A549 (cell line): ENCODE results near the gene WSCD2. TPM values are rescaled to one million over a fixed set of nuclear protein-coding genes. Genes with fewer than 3 reads are reported as not detected.

Experiments used
- ATAC-seq, 2 experiments: fragments of 200-7000 bp in 1 of 2; fragments of >200 bp in 1 of 2; cut with Nextera tagmentation in 1 of 2; cut with Tn5 transposase in 1 of 2; 3 replicates each; pipeline versions ENCODE4 v1.8.0 to v1.9.1; 2018 to 2020; ENCODE audit warnings: mild to moderate bottlenecking in 1 of 2, moderate library complexity in 1 of 2
- CTCF ChIA-PET: fragments of 300-600 bp; sonication (Branson Sonifier 250); formaldehyde crosslinking; extraction: SDS; loops from one replicate; lab custom pipeline; 2021; ENCODE audit warnings: antibody characterized with exemption, inconsistent platforms; lab: Yijun Ruan, JAX
- POLR2A ChIA-PET: fragments of 350-600 bp; formaldehyde crosslinking; extraction: SDS; loops from one replicate; lab custom pipeline; 2021; ENCODE audit warnings: antibody characterized with exemption, inconsistent platforms; lab: Yijun Ruan, JAX
- DNase-seq, 2 experiments: peaks; one replicate each; pipeline versions ENCODE4 v3.0.0 to v3.0.0-alpha.2; 2011 to 2016; ENCODE audit warnings: low read depth in 1 of 2, low spot score in 1 of 2
- FAIRE-seq: peaks from 2 replicates; lab custom pipeline; 2011; peaks lifted over from hg19 to GRCh38; lab: Jason Lieb, UNC
- H3K27ac ChIP-seq, 2 experiments: fragments of >200 bp; sonication (Bioruptor Twin); formaldehyde crosslinking; 3 replicates each; pipeline ENCODE4 v1.5.1; 2016 to 2017
- H3K4me1 ChIP-seq: fragments of >200 bp; sonication (Bioruptor Twin); formaldehyde crosslinking; 3 replicates; pipeline ENCODE4 v1.6.1; 2016
- H3K4me2 ChIP-seq: fragments of >200 bp; sonication (Bioruptor Twin); formaldehyde crosslinking; 3 replicates; pipeline ENCODE4 v1.6.1; 2016
- H3K4me3 ChIP-seq: fragments of >200 bp; sonication (Bioruptor Twin); formaldehyde crosslinking; 3 replicates; pipeline ENCODE4 v1.5.1; 2016
- H3K9me3 ChIP-seq: fragments of >200 bp; sonication (Bioruptor Twin); formaldehyde crosslinking; 3 replicates; pipeline ENCODE4 v1.6.1; 2016
- CHD2 ChIP-seq: fragments of 150-350 bp; IDR thresholded peaks from 2 replicates; pipeline ENCODE4 v1.6.1; 2014; ENCODE audit warnings: low read length; ENCODE audit not compliant: partially characterized antibody
- E2F6 ChIP-seq: IDR thresholded peaks from 2 replicates; pipeline ENCODE4 v1.6.1; 2012; ENCODE audit warnings: low read depth, borderline replicate concordance
- EP300 ChIP-seq, 2 experiments: fragments of >200 bp; sonication (Bioruptor Twin); formaldehyde crosslinking; IDR thresholded peaks; 2 replicates in 1 of 2; 3 replicates in 1 of 2; pipeline ENCODE4 v1.6.1; 2016 to 2017
- FOSB ChIP-seq: fragments of 250-450 bp; sonication (Bioruptor Pico); IDR thresholded peaks from 2 replicates; pipeline ENCODE4 v1.5.0; 2020; ENCODE audit warnings: mild to moderate bottlenecking, moderate library complexity
- FOXS1 ChIP-seq: fragments of 250-450 bp; sonication (Bioruptor Pico); IDR thresholded peaks from 2 replicates; pipeline ENCODE4 v1.5.0; 2020; ENCODE audit warnings: mild to moderate bottlenecking, moderate library complexity
- HDAC2 ChIP-seq: fragments of 200-600 bp; sonication (generic); IDR thresholded peaks from 2 replicates; pipeline ENCODE4 v1.6.1; 2016
- KDM5A ChIP-seq: fragments of 200-600 bp; sonication (generic); IDR thresholded peaks from 2 replicates; pipeline ENCODE4 v1.6.1; 2016; ENCODE audit warnings: antibody characterized with exemption, mild to moderate bottlenecking
- MAZ ChIP-seq: fragments of 150-350 bp; IDR thresholded peaks from 2 replicates; pipeline ENCODE4 v1.6.1; 2014; ENCODE audit warnings: antibody characterized with exemption, low read depth, low read length, borderline replicate concordance
- MYC ChIP-seq: IDR thresholded peaks from 2 replicates; pipeline ENCODE4 v1.6.1; 2012; ENCODE audit warnings: mild to moderate bottlenecking, inconsistent platforms, low read length, improper control_type of control experiment, borderline replicate concordance
- NR3C1 ChIP-seq: fragments of >200 bp; sonication (Bioruptor Twin); formaldehyde crosslinking; IDR thresholded peaks from 3 replicates; pipeline ENCODE4 v1.6.1; 2017
- RAD21 ChIP-seq, 2 experiments: fragments of >200 bp in 1 of 2; sonication (Bioruptor Twin) in 1 of 2; formaldehyde crosslinking in 1 of 2; IDR thresholded peaks in 1 of 2; conservative IDR thresholded peaks in 1 of 2; 2 replicates in 1 of 2; 3 replicates in 1 of 2; pipeline ENCODE4 v1.6.1; 2012 to 2018; ENCODE audit warnings: inconsistent platforms in 1 of 2
- REST ChIP-seq: fragments of 200-600 bp; sonication (generic); IDR thresholded peaks from 2 replicates; pipeline ENCODE4 v1.6.1; 2016; ENCODE audit warnings: antibody characterized with exemption, mild to moderate bottlenecking, moderate library complexity
- RNF2 ChIP-seq: fragments of 200-600 bp; sonication (generic); IDR thresholded peaks from 2 replicates; pipeline ENCODE4 v1.6.1; 2016; ENCODE audit warnings: low read depth, mild to moderate bottlenecking, antibody characterized with exemption, moderate library complexity, borderline replicate concordance
- WGBS: methylation state at CpG from one replicate; pipeline ENCODE4 v1.1.6; 2017; ENCODE audit errors: missing lambda C conversion rate; 5-methylcytosine and 5-hydroxymethylcytosine counted together
- polyA plus RNA-seq, 4 experiments: library from polyadenylated mRNA; depleted of rRNA in 3 of 4; stranded (reverse); fragments of >200 nt; fragmentation: RNase III in 1 of 4; extraction: RNeasy Plus Mini Kit Qiagen cat#74134 plus additional on column Dnase treatment in 1 of 4; gene quantifications; 2 replicates in 3 of 4; 3 replicates in 1 of 4; pipeline ENCODE4 v1.2.3, GENCODE V29; 2011 to 2017
- TF ChIP-seq, protein P1 (sequence below): fragments of 450-650 bp; IDR thresholded peaks from 2 replicates; pipeline ENCODE4 v1.6.1; 2014; ENCODE audit warnings: antibody characterized with exemption
- TF ChIP-seq, protein P2 (sequence below): fragments of >200 bp; sonication (Bioruptor Twin); formaldehyde crosslinking; IDR thresholded peaks from 3 replicates; pipeline ENCODE4 v1.6.1; 2016
- TF ChIP-seq, protein P3 (sequence below): fragments of 250-450 bp; sonication (Bioruptor Pico); IDR thresholded peaks from 2 replicates; pipeline ENCODE4 v1.5.0; 2020; ENCODE audit warnings: low read depth, mild to moderate bottlenecking, moderate library complexity

The WSCD2 gene
- polyA plus RNA-seq, 2 of the 4 experiments (the other 2 are of a cell fraction), result not detected

GRCh38 chr12:108140501-108140900, 11.4 kb downstream of the WSCD2 start:
- no peak for ATAC-seq
- POLR2A ChIA-PET, result no interaction called here
- no peak for FAIRE-seq
- Histone ChIP-seq H3K4me3 (no peak overlapping the region), H3K9me3 (no peaks in the 10 kb centered on the region), H3K4me2 (no peak overlapping the region), H3K4me1 (no peaks in the 10 kb centered on the region), H3K27ac (no peak overlapping the region)
- DNase-seq, result no peak
- no peak for TF ChIP-seq MAZ
- no peak for TF ChIP-seq KDM5A
- TF ChIP-seq FOSB (CRISPR knock-in tag), result no peak
- no peak for TF ChIP-seq REST
- TF ChIP-seq, protein P1, sequence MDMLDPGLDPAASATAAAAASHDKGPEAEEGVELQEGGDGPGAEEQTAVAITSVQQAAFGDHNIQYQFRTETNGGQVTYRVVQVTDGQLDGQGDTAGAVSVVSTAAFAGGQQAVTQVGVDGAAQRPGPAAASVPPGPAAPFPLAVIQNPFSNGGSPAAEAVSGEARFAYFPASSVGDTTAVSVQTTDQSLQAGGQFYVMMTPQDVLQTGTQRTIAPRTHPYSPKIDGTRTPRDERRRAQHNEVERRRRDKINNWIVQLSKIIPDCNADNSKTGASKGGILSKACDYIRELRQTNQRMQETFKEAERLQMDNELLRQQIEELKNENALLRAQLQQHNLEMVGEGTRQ, result no peak
- no peak for TF ChIP-seq CHD2
- no peak for TF ChIP-seq NR3C1
- 10% methylated on average over 4 of the region's 5 CpGs for WGBS
- CTCF ChIA-PET, result interaction anchor here (1.2 kb wide), 1 partner anchor 10 kb away, joined by 5 read pairs; no protein-coding TSS in a partner anchor

DNA sequence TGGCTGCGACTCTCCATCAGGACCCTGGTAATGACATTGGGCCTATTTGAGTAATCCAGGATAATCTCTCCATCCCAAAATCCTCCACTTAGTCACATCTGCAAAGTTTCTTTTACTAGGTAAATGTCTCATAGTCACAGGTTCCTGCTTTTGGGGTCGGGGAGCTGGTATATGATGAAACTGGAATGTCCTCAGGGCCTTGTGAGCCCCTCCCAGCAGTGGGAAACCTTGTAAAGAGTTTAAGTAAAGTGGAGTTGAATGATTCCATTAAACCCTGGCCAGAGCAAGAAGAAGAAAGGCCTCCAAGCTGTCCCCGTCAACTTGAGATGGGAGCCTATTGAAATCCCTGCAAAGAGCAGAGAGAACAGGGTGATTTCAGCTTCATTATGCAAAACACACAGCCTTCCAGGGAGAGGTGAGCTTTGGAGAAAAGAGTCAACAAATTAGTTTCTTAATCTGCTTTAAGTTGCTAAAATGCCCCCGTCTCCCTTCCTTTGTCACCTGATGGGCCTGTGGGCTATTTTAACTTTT, 12.6 kb downstream of the WSCD2 start:
- Histone ChIP-seq H3K27ac (no peak overlapping the region), H3K4me2 (no peak overlapping the region), H3K4me1 (no peaks in the 10 kb centered on the region)
- FAIRE-seq, result no peak
- CTCF ChIA-PET, result interaction anchor here (1.2 to 1.8 kb wide), 2 partner anchors 11 to 51 kb away, joined by 3 read pairs; no protein-coding TSS in a partner anchor
- no peak for ATAC-seq
- no peak for TF ChIP-seq MYC
- TF ChIP-seq, all 56 proteins: peak for 0
- WGBS, result 21% methylated on average over 4 of the region's 4 CpGs
- no peak overlapping the region for H3K4me3 ChIP-seq
- H3K9me3 ChIP-seq, result no peaks in the 10 kb centered on the region
- POLR2A ChIA-PET, result no interaction called here
- DNase-seq, result no peak

- no peak for DNase-seq
- H3K9me3 ChIP-seq, result no peaks in the 10 kb centered on the region
- POLR2A ChIA-PET, result no interaction called here
- no peaks in the 10 kb centered on the region for H3K4me1 ChIP-seq
- WGBS, result 0% methylated on average over 1 of the region's 1 CpG
- H3K27ac ChIP-seq, result no peak overlapping the region
- ATAC-seq, result no peak
- no peak overlapping the region for H3K4me3 ChIP-seq
- FAIRE-seq, result no peak
- CTCF ChIA-PET, result interaction anchor here (1.8 kb wide), 1 partner anchor 13 kb away, joined by 3 read pairs; no protein-coding TSS in a partner anchor
- H3K4me2 ChIP-seq, result no peak overlapping the region
- TF ChIP-seq FOXS1 (CRISPR knock-in tag) (no peak), HDAC2 (no peak), RAD21 (conservative IDR thresholded peaks at IDR 0.05 in 1 of 2, IDR thresholded peaks at IDR 0.05 in 1 of 2) (no peak), EP300 (IDR thresholded peaks at IDR 0.05) (no peak), MAZ (no peak), E2F6 (no peak), RNF2 (no peak)
- TF ChIP-seq, protein P2, sequence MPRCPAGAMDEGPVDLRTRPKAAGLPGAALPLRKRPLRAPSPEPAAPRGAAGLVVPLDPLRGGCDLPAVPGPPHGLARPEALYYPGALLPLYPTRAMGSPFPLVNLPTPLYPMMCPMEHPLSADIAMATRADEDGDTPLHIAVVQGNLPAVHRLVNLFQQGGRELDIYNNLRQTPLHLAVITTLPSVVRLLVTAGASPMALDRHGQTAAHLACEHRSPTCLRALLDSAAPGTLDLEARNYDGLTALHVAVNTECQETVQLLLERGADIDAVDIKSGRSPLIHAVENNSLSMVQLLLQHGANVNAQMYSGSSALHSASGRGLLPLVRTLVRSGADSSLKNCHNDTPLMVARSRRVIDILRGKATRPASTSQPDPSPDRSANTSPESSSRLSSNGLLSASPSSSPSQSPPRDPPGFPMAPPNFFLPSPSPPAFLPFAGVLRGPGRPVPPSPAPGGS, result no peak
- TF ChIP-seq, protein P3, sequence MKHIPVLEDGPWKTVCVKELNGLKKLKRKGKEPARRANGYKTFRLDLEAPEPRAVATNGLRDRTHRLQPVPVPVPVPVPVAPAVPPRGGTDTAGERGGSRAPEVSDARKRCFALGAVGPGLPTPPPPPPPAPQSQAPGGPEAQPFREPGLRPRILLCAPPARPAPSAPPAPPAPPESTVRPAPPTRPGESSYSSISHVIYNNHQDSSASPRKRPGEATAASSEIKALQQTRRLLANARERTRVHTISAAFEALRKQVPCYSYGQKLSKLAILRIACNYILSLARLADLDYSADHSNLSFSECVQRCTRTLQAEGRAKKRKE (CRISPR knock-in tag), result no peak
- TF ChIP-seq, all 56 proteins: peak for 0
These were observed 14.1 kb downstream of the WSCD2 start for GRCh38 chr12:108143144-108143543.
